IMR-90 (cell line): ENCODE data around the gene EVA1C. TPM values are rescaled to one million over a fixed set of nuclear protein-coding genes. Genes with fewer than 3 reads are reported as not detected.

Experiments
- ATAC-seq: fragments of 200-7000 bp; cut with Tn5 transposase; 2 replicates; pipeline ENCODE4 v1.9.1; 2020; ENCODE audit warnings: low read depth, mild to moderate bottlenecking, moderate library complexity
- BruUV-seq: library from RNA; stranded (reverse); fragments of 400-500 nt; replicated peaks from 2 replicates; lab custom pipeline; 2021; lab: Mats Ljungman, UMichigan
- CTCF ChIA-PET: fragments of 300-600 bp; formaldehyde crosslinking; extraction: SDS; loops from one replicate; lab custom pipeline; 2021; ENCODE audit warnings: antibody characterized with exemption; lab: Yijun Ruan, JAX
- POLR2A ChIA-PET: fragments of 300-600 bp; sonication (Branson Sonifier 250); formaldehyde crosslinking; loops from one replicate; lab custom pipeline; 2022; ENCODE audit warnings: antibody characterized with exemption; ENCODE audit not compliant: unreplicated experiment; lab: Charles Lee
- DNase-seq: peaks from one replicate; pipeline ENCODE4 v3.0.0; 2013
- H2AFZ ChIP-seq: replicated peaks from 2 replicates; pipeline ENCODE3; 2013; ENCODE audit warnings: low read length, mild to moderate bottlenecking; ENCODE audit not compliant: poor library complexity
- H2AK5ac ChIP-seq: 2 replicates; pipeline ENCODE4 v1.6.1; 2013; ENCODE audit warnings: low read depth, low read length, inconsistent platforms
- H2AK9ac ChIP-seq: replicated peaks from 2 replicates; pipeline ENCODE3; 2013; ENCODE audit warnings: mild to moderate bottlenecking, low read depth, low read length, moderate library complexity; ENCODE audit not compliant: poor library complexity
- H2BK120ac ChIP-seq: 2 replicates; pipeline ENCODE4 v1.6.1; 2013; ENCODE audit warnings: low read depth, low read length, inconsistent platforms
- H2BK15ac ChIP-seq: 3 replicates; pipeline ENCODE4 v1.6.1; 2013; ENCODE audit warnings: low read depth, low read length, inconsistent platforms
- H2BK20ac ChIP-seq: 2 replicates; pipeline ENCODE4 v1.6.1; 2013; ENCODE audit warnings: low read depth, mild to moderate bottlenecking, inconsistent platforms, low read length, moderate library complexity
- H2BK5ac ChIP-seq: 2 replicates; pipeline ENCODE4 v1.6.1; 2013; ENCODE audit warnings: mild to moderate bottlenecking, low read depth, low read length, inconsistent platforms; ENCODE audit not compliant: poor library complexity, severe bottlenecking
- H3K14ac ChIP-seq: replicated peaks from 2 replicates; pipeline ENCODE4 v1.6.1; 2013; ENCODE audit warnings: low read depth, low read length, inconsistent platforms
- H3K18ac ChIP-seq: 2 replicates; pipeline ENCODE4 v1.6.1; 2013; ENCODE audit warnings: low read depth, low read length, control low read depth
- H3K23ac ChIP-seq: 2 replicates; pipeline ENCODE4 v1.6.1; 2013; ENCODE audit warnings: low read depth, low read length, inconsistent platforms
- H3K27ac ChIP-seq: 2 replicates; pipeline ENCODE4 v1.5.1; 2013; ENCODE audit warnings: mild to moderate bottlenecking, control low read depth, low read length; ENCODE audit not compliant: insufficient read depth
- H3K27me3 ChIP-seq: 2 replicates; pipeline ENCODE4 v1.6.1; 2013; ENCODE audit warnings: low read length; ENCODE audit not compliant: control insufficient read depth, insufficient read depth
- H3K36me3 ChIP-seq: 2 replicates; pipeline ENCODE4 v1.6.1; 2013; ENCODE audit warnings: low read length, mixed read lengths; ENCODE audit not compliant: control insufficient read depth, insufficient read depth
- H3K4ac ChIP-seq: 2 replicates; pipeline ENCODE4 v1.6.1; 2013; ENCODE audit warnings: low read depth, low read length, inconsistent platforms
- H3K4me1 ChIP-seq: 2 replicates; pipeline ENCODE4 v1.6.1; 2013; ENCODE audit warnings: low read length, mixed read lengths; ENCODE audit not compliant: control insufficient read depth, insufficient read depth
- H3K4me2 ChIP-seq: 2 replicates; pipeline ENCODE4 v1.6.1; 2013; ENCODE audit warnings: low read depth, mild to moderate bottlenecking, control low read depth, low read length, moderate library complexity
- H3K4me3 ChIP-seq: 2 replicates; pipeline ENCODE4 v1.5.1; 2013; ENCODE audit warnings: low read depth, mild to moderate bottlenecking, control low read depth, low read length, moderate library complexity; ENCODE audit not compliant: insufficient read depth
- H3K56ac ChIP-seq: 2 replicates; pipeline ENCODE4 v1.6.1; 2013; ENCODE audit warnings: low read length, inconsistent platforms; ENCODE audit not compliant: insufficient read depth; ENCODE audit errors: extremely low read depth
- H3K79me1 ChIP-seq, 2 experiments: 2 replicates each; pipeline ENCODE4 v1.6.1; 2013; ENCODE audit warnings: low read length in 2 of 2, inconsistent platforms in 1 of 2, low read depth in 1 of 2
- H3K9ac ChIP-seq: 2 replicates; pipeline ENCODE4 v1.6.1; 2013; ENCODE audit warnings: low read depth, low read length, control low read depth
- H3K9me1 ChIP-seq: 2 replicates; pipeline ENCODE4 v1.6.1; 2013; ENCODE audit warnings: low read length, inconsistent platforms; ENCODE audit not compliant: insufficient read depth
- H3K9me3 ChIP-seq: 2 replicates; pipeline ENCODE4 v1.6.1; 2013; ENCODE audit warnings: low read length; ENCODE audit not compliant: control insufficient read depth, insufficient read depth
- H4K20me1 ChIP-seq: 2 replicates; pipeline ENCODE4 v1.6.1; 2013; ENCODE audit warnings: low read length, inconsistent platforms; ENCODE audit not compliant: insufficient read depth
- H4K5ac ChIP-seq: 2 replicates; pipeline ENCODE4 v1.6.1; 2013; ENCODE audit warnings: mild to moderate bottlenecking, low read depth, low read length, control low read depth
- H4K8ac ChIP-seq, 2 experiments: 2 replicates each; pipeline ENCODE4 v1.6.1; 2013; ENCODE audit warnings: low read depth in 2 of 2, low read length in 2 of 2, control low read depth in 1 of 2, inconsistent platforms in 1 of 2
- H4K91ac ChIP-seq: 2 replicates; pipeline ENCODE4 v1.6.1; 2013; ENCODE audit warnings: low read depth, low read length, inconsistent platforms; ENCODE audit not compliant: insufficient read depth
- BHLHE40 ChIP-seq: fragments of 150-350 bp; IDR thresholded peaks from 2 replicates; pipeline ENCODE4 v1.6.1; 2016; ENCODE audit warnings: mild to moderate bottlenecking, low read depth, low read length
- CEBPB ChIP-seq: IDR thresholded peaks from 2 replicates; pipeline ENCODE4 v1.6.1; 2012; ENCODE audit warnings: low read depth, low read length, improper control_type of control experiment
- CTCF ChIP-seq: conservative IDR thresholded peaks from 2 replicates; pipeline ENCODE4 v1.5.1; 2012; ENCODE audit warnings: mild to moderate bottlenecking, low read depth, low read length, improper control_type of control experiment
- FOS ChIP-seq: fragments of 150-350 bp; IDR thresholded peaks from 2 replicates; pipeline ENCODE4 v1.6.1; 2016; ENCODE audit warnings: low read depth, low read length
- MAFK ChIP-seq: IDR thresholded peaks from 2 replicates; pipeline ENCODE4 v1.6.1; 2012; ENCODE audit warnings: low read depth, low read length, improper control_type of control experiment
- MAZ ChIP-seq: IDR thresholded peaks from 2 replicates; pipeline ENCODE4 v1.6.1; 2012; ENCODE audit warnings: low read depth, mild to moderate bottlenecking, low read length, improper control_type of control experiment, moderate library complexity, borderline replicate concordance
- MXI1 ChIP-seq: IDR thresholded peaks from 2 replicates; pipeline ENCODE4 v1.6.1; 2012; ENCODE audit warnings: low read depth, mild to moderate bottlenecking, low read length, moderate library complexity, borderline replicate concordance
- NFE2L2 ChIP-seq: fragments of 150-350 bp; IDR thresholded peaks from 2 replicates; pipeline ENCODE4 v1.6.1; 2016; ENCODE audit warnings: low read depth, mild to moderate bottlenecking, low read length
- POLR2A ChIP-seq: IDR thresholded peaks from 2 replicates; pipeline ENCODE4 v1.6.1; 2012; ENCODE audit warnings: mild to moderate bottlenecking, low read depth, low read length
- RAD21 ChIP-seq: IDR thresholded peaks from 2 replicates; pipeline ENCODE4 v1.6.1; 2012; ENCODE audit warnings: low read length, improper control_type of control experiment
- RCOR1 ChIP-seq: IDR thresholded peaks from 2 replicates; pipeline ENCODE4 v1.6.1; 2012; ENCODE audit warnings: mild to moderate bottlenecking, low read length, improper control_type of control experiment; ENCODE audit not compliant: insufficient replicate concordance
- RFX5 ChIP-seq: IDR thresholded peaks from 2 replicates; pipeline ENCODE4 v1.8.0; 2012; ENCODE audit warnings: low read depth, mild to moderate bottlenecking, low read length, moderate library complexity
- SMC3 ChIP-seq: fragments of 150-350 bp; IDR thresholded peaks from 2 replicates; pipeline ENCODE4 v1.6.1; 2016; ENCODE audit warnings: low read depth, mild to moderate bottlenecking, antibody characterized with exemption, low read length, moderate library complexity
- WGBS, 2 experiments: methylation state at CpG; one replicate each; pipeline versions ENCODE4 v1.1.5 to v1.1.7; 2013; ENCODE audit warnings: missing lambda C conversion rate in 2 of 2; ENCODE audit not compliant: insufficient read length in 1 of 2; ENCODE audit errors: extremely low coverage in 2 of 2; 5-methylcytosine and 5-hydroxymethylcytosine counted together
- dilution Hi-C: fragments of 300-500 bp; cut with HindIII; formaldehyde crosslinking; loops from one replicate; pipeline ENCODE4 v1.14.3; 2018; ENCODE audit warnings: low sequenced_read_pairs; ENCODE audit not compliant: unreplicated experiment
- in situ Hi-C: fragments of 300-500 bp; cut with MboI; formaldehyde crosslinking; loops from 3 replicates; pipeline ENCODE4 v1.14.3; 2019; ENCODE audit warnings: low sequenced_read_pairs, inconsistent platforms, mixed read lengths
- intact Hi-C: fragments of 100-400 bp; cut with micrococcal nuclease; formaldehyde crosslinking; loops from 2 replicates; pipeline ENCODE4 v1.10.0; 2022
- polyA plus RNA-seq, 3 experiments: library from polyadenylated mRNA; depleted of rRNA; stranded (reverse); fragments of >200 nt; gene quantifications; 2 replicates each; pipeline ENCODE4 v1.2.3, GENCODE V29; 2012; ENCODE audit warnings: low replicate concordance in 1 of 3
- total RNA-seq: library from RNA; depleted of rRNA; stranded (reverse); fragments of >200 nt; gene quantifications from 2 replicates; pipeline ENCODE4 v1.2.3, GENCODE V29; 2012

The EVA1C gene
- total and polyA plus RNA-seq, 2 of the 4 experiments (the other 2 are of a cell fraction): 0.72 to 1.1 TPM

- ChIA-PET CTCF (interaction anchor here (1.2 to 1.7 kb wide), 2 partner anchors 154 to 187 kb away, joined by 3 to 9 read pairs; no protein-coding TSS in a partner anchor), POLR2A (no interaction called here)
- no peak overlapping the region for H3K4me3 ChIP-seq
- H4K91ac ChIP-seq: no peak overlapping the region
- ATAC-seq: no peak
- H3K27me3 ChIP-seq: peaks cover 6% of the 10 kb centered on the region; the same call in 1 of the 2 replicates
- no peak overlapping the region for H3K14ac ChIP-seq
- H4K5ac ChIP-seq: no peak overlapping the region
- no peak overlapping the region for H3K18ac ChIP-seq
- H3K4ac ChIP-seq: no peak overlapping the region
- no peaks in the 10 kb centered on the region; the same call in 1 of the 2 replicates for H3K9me1 ChIP-seq
- H2BK120ac ChIP-seq: no peak overlapping the region
- no peaks in the 10 kb centered on the region for H4K20me1 ChIP-seq
- H2BK5ac ChIP-seq: no peak overlapping the region
- H4K8ac ChIP-seq: no peak overlapping the region
- H3K23ac ChIP-seq: peak overlapping the region; percentile 37; the same call in 1 of the 2 replicates
- no peak overlapping the region for H2AK5ac ChIP-seq
- DNase-seq: no peak
- no peak overlapping the region for H3K9ac ChIP-seq
- in situ Hi-C loops (no loop called here), intact Hi-C loops (loop anchor here (1.0 to 10.0 kb wide), 4 partner anchors 81 to 187 kb away; no protein-coding TSS in a partner anchor), dilution Hi-C loops (no loop called here)
- H3K9me3 ChIP-seq: no peaks in the 10 kb centered on the region
- H3K27ac ChIP-seq: no peak overlapping the region
- no peaks in the 10 kb centered on the region for H3K36me3 ChIP-seq
- peak overlapping the region; percentile 52; the same call in 1 of the 2 replicates for H3K4me2 ChIP-seq
- no peak overlapping the region for H2BK20ac ChIP-seq
- H3K4me1 ChIP-seq: peaks cover 10% of the 10 kb centered on the region
- no peak overlapping the region for H2AFZ ChIP-seq
- no TSS peak for BruUV-seq
- H3K79me1 ChIP-seq: no peaks in the 10 kb centered on the region
- no peak overlapping the region for H3K56ac ChIP-seq
- H2AK9ac ChIP-seq: no peak overlapping the region
- TF ChIP-seq NFE2L2 (no peak), CEBPB (no peak), MAFK (no peak), RFX5 (no peak), POLR2A (no peak), MAZ (no peak), RAD21 (no peak), CTCF (no peak), BHLHE40 (no peak), FOS (no peak), RCOR1 (no peak), MXI1 (no peak), SMC3 (no peak)
- H2BK15ac ChIP-seq: no peak overlapping the region
- 64% methylated on average over 4 of the region's 7 CpGs; no CpG with 5 or more reads in 1 of the 2 experiments for whole genome bisulfite sequencing, 2 experiments
These were observed 1.4 kb downstream of the EVA1C start for GRCh38 chr21:32413697-32414578.
